Stimulated activated effector memory CD8-positive, alpha-beta T cell treated with anti-CD3 and anti-CD28 coated beads, Interleukin-12 subunit alpha, Interleukin-12 subunit beta, amount 100 ng/mL, for 72 hours (primary cell): ENCODE results near the gene SUFU.
A peak's percentile ranks its signal among the peaks of the same experiment; 100 is the strongest.

Source experiments
- ATAC-seq: fragments of 150-1000 bp; cut with Tn5 transposase; 2 replicates; pipeline ENCODE4 v1.10.0; 2021
- DNase-seq, 2 donors: peaks; one replicate each; pipeline ENCODE4 v3.0.0; 2021 to 2022; ENCODE audit warnings: low spot score in 2 of 2
- H3K27ac Mint-ChIP-seq: one replicate; pipeline ENCODE4 v1.8.0; 2022; ENCODE audit warnings: mild to moderate bottlenecking, mixed read lengths
- H3K36me3 Mint-ChIP-seq: one replicate; pipeline ENCODE4 v1.8.0; 2022; ENCODE audit warnings: mild to moderate bottlenecking, mixed read lengths
- H3K4me1 Mint-ChIP-seq: one replicate; pipeline ENCODE4 v1.8.0; 2022; ENCODE audit warnings: mixed read lengths
- H3K4me3 Mint-ChIP-seq: one replicate; pipeline ENCODE4 v1.8.0; 2022; ENCODE audit warnings: mild to moderate bottlenecking, mixed read lengths
- H3K9me3 Mint-ChIP-seq: one replicate; pipeline ENCODE4 v1.8.0; 2022; ENCODE audit warnings: mixed read lengths

Gene SUFU

GRCh38 chr10:102670065-102670670 lies 166.4 kb downstream of the SUFU start:
- ATAC-seq (no peak), DNase-seq (no peak)
- peak overlapping the region; percentile 64 for H3K27ac Mint-ChIP-seq
- H3K36me3 Mint-ChIP-seq = peaks cover 33% of the 10 kb centered on the region
- no peak overlapping the region for H3K4me3 Mint-ChIP-seq
- no peaks in the 10 kb centered on the region for H3K9me3 Mint-ChIP-seq
- peaks cover 31% of the 10 kb centered on the region for H3K4me1 Mint-ChIP-seq

- Mint-ChIP-seq H3K9me3 (no peaks in the 10 kb centered on the region), H3K4me3 (no peak overlapping the region), H3K36me3 (peaks cover 41% of the 10 kb centered on the region), H3K4me1 (peaks cover 39% of the 10 kb centered on the region), H3K27ac (peak overlapping the region; percentile 64)
- ATAC-seq (no peak), DNase-seq (no peak)
Observed at GRCh38 chr10:102670871-102671434, 167.2 kb downstream of the SUFU start.

- peak overlapping the region; percentile 60 for H3K4me3 Mint-ChIP-seq
- H3K36me3 Mint-ChIP-seq = peaks cover 49% of the 10 kb centered on the region
- H3K4me1 Mint-ChIP-seq = peaks cover 28% of the 10 kb centered on the region
- peak overlapping the region; percentile 69 for H3K27ac Mint-ChIP-seq
- no peak for ATAC-seq
- no peak for DNase-seq
- H3K9me3 Mint-ChIP-seq = no peaks in the 10 kb centered on the region
Observed at GRCh38 chr10:102673236-102673818, 169.6 kb downstream of the SUFU start.

GRCh38 chr10:102673819-102674511 lies 170.2 kb downstream of the SUFU start:
- Mint-ChIP-seq H3K9me3 (no peaks in the 10 kb centered on the region), H3K36me3 (peaks cover 45% of the 10 kb centered on the region), H3K4me1 (peaks cover 32% of the 10 kb centered on the region), H3K27ac (peak overlapping the region; percentile 69), H3K4me3 (peak overlapping the region; percentile 60)
- peak; percentile 92 for ATAC-seq
- peak in 1 of 2 donors; percentile 69 for DNase-seq

GRCh38 chr10:102674566-102674965 lies 170.8 kb downstream of the SUFU start:
- peak overlapping the region; percentile 60 for H3K4me3 Mint-ChIP-seq

GRCh38 chr10:102675011-102675665 lies 171.4 kb downstream of the SUFU start:
- no peak overlapping the region for H3K27ac Mint-ChIP-seq
- H3K4me1 Mint-ChIP-seq = peaks cover 34% of the 10 kb centered on the region
- no peak for DNase-seq
- peak overlapping the region; percentile 60 for H3K4me3 Mint-ChIP-seq
- peaks cover 47% of the 10 kb centered on the region for H3K36me3 Mint-ChIP-seq
- H3K9me3 Mint-ChIP-seq = no peaks in the 10 kb centered on the region
- ATAC-seq = no peak

More at GRCh38 chr10:102674566-102674965, 170.8 kb downstream of the SUFU start:
- DNase-seq = no peak
- Mint-ChIP-seq H3K4me1 (peaks cover 34% of the 10 kb centered on the region), H3K36me3 (peaks cover 45% of the 10 kb centered on the region), H3K27ac (peak overlapping the region; percentile 69), H3K9me3 (no peaks in the 10 kb centered on the region)
- peak; percentile 19 for ATAC-seq

- Mint-ChIP-seq H3K27ac (no peak overlapping the region), H3K36me3 (peaks cover 55% of the 10 kb centered on the region), H3K9me3 (no peaks in the 10 kb centered on the region), H3K4me3 (no peak overlapping the region), H3K4me1 (peaks cover 34% of the 10 kb centered on the region)
- ATAC-seq (no peak), DNase-seq (no peak)
Observed at GRCh38 chr10:102675666-102676533, 172.1 kb downstream of the SUFU start.

- Mint-ChIP-seq H3K27ac (peak overlapping the region; percentile 45), H3K4me3 (no peak overlapping the region)
Observed at GRCh38 chr10:102676534-102677315, 173.0 kb downstream of the SUFU start.

GRCh38 chr10:102677331-102678067 lies 173.7 kb downstream of the SUFU start:
- DNase-seq (no peak), ATAC-seq (no peak)
- peaks cover 69% of the 10 kb centered on the region for H3K36me3 Mint-ChIP-seq
- H3K9me3 Mint-ChIP-seq = no peaks in the 10 kb centered on the region
- H3K4me1 Mint-ChIP-seq = peaks cover 47% of the 10 kb centered on the region
- no peak overlapping the region for H3K4me3 Mint-ChIP-seq
- H3K27ac Mint-ChIP-seq = peak overlapping the region; percentile 45

More at GRCh38 chr10:102676534-102677315, 173.0 kb downstream of the SUFU start:
- Mint-ChIP-seq H3K4me1 (peaks cover 40% of the 10 kb centered on the region), H3K9me3 (no peaks in the 10 kb centered on the region), H3K36me3 (peaks cover 63% of the 10 kb centered on the region)
- DNase-seq (no peak), ATAC-seq (no peak)

- DNase-seq (no peak), ATAC-seq (no peak)
- no peaks in the 10 kb centered on the region for H3K9me3 Mint-ChIP-seq
- H3K4me1 Mint-ChIP-seq = peaks cover 47% of the 10 kb centered on the region
- H3K4me3 Mint-ChIP-seq = no peak overlapping the region
- peaks cover 68% of the 10 kb centered on the region for H3K36me3 Mint-ChIP-seq
- peak overlapping the region; percentile 45 for H3K27ac Mint-ChIP-seq
Observed at GRCh38 chr10:102678068-102678400, 174.3 kb downstream of the SUFU start.

GRCh38 chr10:102678842-102679289 lies 175.1 kb downstream of the SUFU start:
- Mint-ChIP-seq H3K4me3 (no peak overlapping the region), H3K27ac (peak overlapping the region; percentile 45), H3K4me1 (peaks cover 42% of the 10 kb centered on the region), H3K36me3 (peaks cover 68% of the 10 kb centered on the region), H3K9me3 (no peaks in the 10 kb centered on the region)
- DNase-seq (peak in 1 of 2 donors; percentile 28), ATAC-seq (peak; percentile 61)

- H3K27ac Mint-ChIP-seq = no peak overlapping the region
- no peak for ATAC-seq
- peaks cover 35% of the 10 kb centered on the region for H3K4me1 Mint-ChIP-seq
- no peak overlapping the region for H3K4me3 Mint-ChIP-seq
- H3K36me3 Mint-ChIP-seq = peaks cover 73% of the 10 kb centered on the region
- DNase-seq = no peak
- H3K9me3 Mint-ChIP-seq = no peaks in the 10 kb centered on the region
Observed at GRCh38 chr10:102679596-102679995, 175.8 kb downstream of the SUFU start.

GRCh38 chr10:102681696-102682095 lies 177.9 kb downstream of the SUFU start:
- Mint-ChIP-seq H3K27ac (peak overlapping the region; percentile 30), H3K4me1 (peaks cover 26% of the 10 kb centered on the region), H3K4me3 (no peak overlapping the region), H3K36me3 (peaks cover 74% of the 10 kb centered on the region), H3K9me3 (no peaks in the 10 kb centered on the region)
- ATAC-seq (peak; percentile 31), DNase-seq (no peak)
